Keratinocyte (primary cell): ENCODE measurements around the gene PDS5B.

ENCODE experiments used
- CTCF ChIP-seq, 3 experiments: IDR thresholded peaks in 1 of 3; conservative IDR thresholded peaks in 1 of 3; optimal IDR thresholded peaks in 1 of 3; 2 replicates in 2 of 3; 3 replicates in 1 of 3; pipeline versions ENCODE3 to v1.5.1; 2011; ENCODE audit warnings: low read length in 3 of 3, mild to moderate bottlenecking in 3 of 3, moderate library complexity in 2 of 3, control low read depth in 1 of 3, inconsistent platforms in 1 of 3; ENCODE audit not compliant: insufficient read depth in 2 of 3; ENCODE audit errors: extremely low read depth in 1 of 3
- EZH2 ChIP-seq: IDR thresholded peaks from one replicate; pipeline ENCODE4 v1.6.1; 2012; ENCODE audit warnings: inconsistent platforms, mild to moderate bottlenecking, low read length, moderate library complexity

GRCh38 chr13:32676242-32676641 is 90.0 kb downstream of the PDS5B start:
- TF ChIP-seq CTCF (optimal IDR thresholded peaks at IDR 0.05 in 1 of 3, IDR thresholded peaks at IDR 0.05 in 1 of 3, conservative IDR thresholded peaks at IDR 0.05 in 1 of 3; ENCODE audit: extremely low read depth in 1 of 3, insufficient read depth in 2 of 3, low read length in 3 of 3), result no peak
- TF ChIP-seq EZH2, result no peak
